ENCODE data around the gene TENM3. TPM values are rescaled to one million over a fixed set of nuclear protein-coding genes. Genes with fewer than 3 reads are reported as not detected.

The TENM3 gene
- total RNA-seq, 1 donor from 2014 or later: 106 TPM

- Mint-ChIP-seq H3K27me3 (ENCODE audit: low read depth) (peaks cover 2% of the 10 kb centered on the region), H3K9me3 (peaks cover 11% of the 10 kb centered on the region), H3K4me3 (no peak overlapping the region), H3K36me3 (peaks cover 11% of the 10 kb centered on the region), H3K4me1 (peaks cover 29% of the 10 kb centered on the region), H3K27ac (no peak overlapping the region)
- no peak for DNase-seq (ENCODE audit: low spot score in 2 of 2, unreplicated experiment in 2 of 2)
- no peak for TF ChIP-seq CTCF (IDR thresholded peaks at IDR 0.05; ENCODE audit: unreplicated experiment)
Observed at GRCh38 chr4:182277377-182277776, 34.2 kb downstream of the TENM3 start.

GRCh38 chr4:182278729-182279128 is 35.5 kb downstream of the TENM3 start:
- peaks cover 26% of the 10 kb centered on the region for H3K4me1 Mint-ChIP-seq
- no peak for TF ChIP-seq CTCF (IDR thresholded peaks at IDR 0.05; ENCODE audit: unreplicated experiment)
- peaks cover 2% of the 10 kb centered on the region for H3K27me3 Mint-ChIP-seq (ENCODE audit: low read depth)
- H3K27ac Mint-ChIP-seq: no peak overlapping the region
- no peak for DNase-seq (ENCODE audit: low spot score in 2 of 2, unreplicated experiment in 2 of 2)
- H3K4me3 Mint-ChIP-seq: no peak overlapping the region
- no peaks in the 10 kb centered on the region for H3K9me3 Mint-ChIP-seq
- H3K36me3 Mint-ChIP-seq: peaks cover 3% of the 10 kb centered on the region

GRCh38 chr4:182280436-182281111 is 37.4 kb downstream of the TENM3 start:
- Mint-ChIP-seq H3K36me3 (no peaks in the 10 kb centered on the region), H3K9me3 (no peaks in the 10 kb centered on the region), H3K4me1 (peaks cover 20% of the 10 kb centered on the region), H3K27ac (no peak overlapping the region), H3K4me3 (no peak overlapping the region), H3K27me3 (ENCODE audit: low read depth) (peaks cover 2% of the 10 kb centered on the region)
- TF ChIP-seq CTCF (IDR thresholded peaks at IDR 0.05; ENCODE audit: unreplicated experiment): no peak
- DNase-seq (ENCODE audit: low spot score in 2 of 2, unreplicated experiment in 2 of 2): no peak

- H3K27me3 Mint-ChIP-seq (ENCODE audit: low read depth): peaks cover 1% of the 10 kb centered on the region
Observed at GRCh38 chr4:182286035-182286434, 42.8 kb downstream of the TENM3 start.

GRCh38 chr4:182286931-182287330 is 43.7 kb downstream of the TENM3 start:
- no peak overlapping the region for H3K4me3 Mint-ChIP-seq
- DNase-seq (ENCODE audit: low spot score in 2 of 2, unreplicated experiment in 2 of 2): no peak
- TF ChIP-seq CTCF (IDR thresholded peaks at IDR 0.05; ENCODE audit: unreplicated experiment): no peak
- H3K9me3 Mint-ChIP-seq: peaks cover 3% of the 10 kb centered on the region
- H3K27ac Mint-ChIP-seq: no peak overlapping the region
- H3K4me1 Mint-ChIP-seq: no peaks in the 10 kb centered on the region
- H3K27me3 Mint-ChIP-seq (ENCODE audit: low read depth): peaks cover 1% of the 10 kb centered on the region
- peaks cover 1% of the 10 kb centered on the region for H3K36me3 Mint-ChIP-seq

More at GRCh38 chr4:182286035-182286434, 42.8 kb downstream of the TENM3 start:
- no peaks in the 10 kb centered on the region for H3K4me1 Mint-ChIP-seq
- DNase-seq (ENCODE audit: low spot score in 2 of 2, unreplicated experiment in 2 of 2): no peak
- H3K9me3 Mint-ChIP-seq: peaks cover 3% of the 10 kb centered on the region
- TF ChIP-seq CTCF (IDR thresholded peaks at IDR 0.05; ENCODE audit: unreplicated experiment): no peak
- no peak overlapping the region for H3K27ac Mint-ChIP-seq
- no peak overlapping the region for H3K4me3 Mint-ChIP-seq
- peaks cover 1% of the 10 kb centered on the region for H3K36me3 Mint-ChIP-seq

Measured in mesothelial cell of epicardium (in vitro differentiated cells).